Activated CD4-positive, alpha-beta T cell treated with anti-CD3 and anti-CD28 coated beads, Interleukin-2, amount 10 ng/mL, durations not matched to agents 7 days and 5 days (primary cell): Measurements from ENCODE around the gene NIT2. TPM values are rescaled to one million over a fixed set of nuclear protein-coding genes. Genes with fewer than 3 reads are reported as not detected.

Source experiments
- CTCF ChIA-PET: fragments of 350-600 bp; sonication (Branson Sonifier 250); formaldehyde crosslinking; loops from one replicate; lab custom pipeline; 2021; ENCODE audit warnings: antibody characterized with exemption; lab: Charles Lee
- POLR2A ChIA-PET: fragments of 350-600 bp; sonication (Branson Sonifier 250); formaldehyde crosslinking; loops from one replicate; lab custom pipeline; 2021; ENCODE audit warnings: antibody characterized with exemption; lab: Charles Lee
- DNase-seq: peaks from one replicate; pipeline ENCODE4 v3.0.0-alpha.2; 2020
- H3K27ac Mint-ChIP-seq: one replicate; pipeline ENCODE4 v1.8.0; 2021; ENCODE audit warnings: mild to moderate bottlenecking, moderate library complexity, mixed read lengths
- H3K27me3 Mint-ChIP-seq: one replicate; pipeline ENCODE4 v1.8.0; 2021; ENCODE audit warnings: mixed read lengths
- H3K36me3 Mint-ChIP-seq: one replicate; pipeline ENCODE4 v1.8.0; 2021; ENCODE audit warnings: low read depth, mixed read lengths
- H3K4me1 Mint-ChIP-seq: one replicate; pipeline ENCODE4 v1.8.0; 2021; ENCODE audit warnings: mixed read lengths
- H3K4me3 Mint-ChIP-seq: one replicate; pipeline ENCODE4 v1.8.0; 2021; ENCODE audit warnings: mild to moderate bottlenecking, moderate library complexity, mixed read lengths
- H3K9me3 Mint-ChIP-seq: one replicate; pipeline ENCODE4 v1.8.0; 2021; ENCODE audit warnings: mixed read lengths
- total RNA-seq, 2 experiments: library from RNA; stranded (reverse); gene quantifications; one replicate each; pipeline ENCODE4 v1.2.3, GENCODE V29; 2021

NIT2 gene
- total RNA-seq, 2 experiments from 2014 or later, result 41.7 to 45.7 TPM

DNA sequence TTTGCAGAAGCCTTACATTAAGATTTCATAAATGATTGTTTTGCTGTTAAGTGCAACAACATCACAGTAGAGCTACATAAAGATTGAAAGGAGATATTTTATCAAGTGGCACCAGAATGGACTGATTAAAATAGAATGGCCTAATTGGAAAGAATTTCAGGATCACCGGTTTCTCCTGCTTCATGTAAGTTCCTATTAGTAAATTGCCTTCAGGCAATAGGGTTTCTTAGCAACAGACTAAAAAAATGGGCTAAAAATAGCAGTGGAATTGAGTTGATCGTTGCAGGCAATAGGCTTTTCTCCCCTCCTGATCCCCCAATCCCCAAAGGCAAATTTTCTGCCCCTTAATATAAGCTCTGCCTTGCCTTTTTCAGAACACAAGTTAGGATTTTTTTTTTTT, 67.7 kb downstream of the NIT2 start:
- no peak for DNase-seq
- Mint-ChIP-seq H3K36me3 (peaks cover 10% of the 10 kb centered on the region), H3K4me3 (peak overlapping the region; percentile 99), H3K4me1 (peaks cover 40% of the 10 kb centered on the region), H3K9me3 (peaks cover 4% of the 10 kb centered on the region), H3K27ac (peak overlapping the region; percentile 94), H3K27me3 (no peaks in the 10 kb centered on the region)
- ChIA-PET POLR2A (interaction anchor here (0.6 kb wide), 1 partner anchor 988 kb away, joined by 3 read pairs; no protein-coding TSS in a partner anchor), CTCF (interaction anchor here (1.0 to 1.2 kb wide), 3 partner anchors 24 to 87 kb away, joined by 3 to 5 read pairs (median 3); no protein-coding TSS in a partner anchor)

- H3K27ac Mint-ChIP-seq, result peak overlapping the region; percentile 71
- H3K4me3 Mint-ChIP-seq, result peak overlapping the region; percentile 99
- H3K9me3 Mint-ChIP-seq, result peaks cover 10% of the 10 kb centered on the region
These were observed 68.3 kb downstream of the NIT2 start for GRCh38 chr3:100402891-100403290.

GRCh38 chr3:100403362-100404249, 69.0 kb downstream of the NIT2 start:
- H3K4me1 Mint-ChIP-seq, result peaks cover 32% of the 10 kb centered on the region
- no peak overlapping the region for H3K4me3 Mint-ChIP-seq
- POLR2A ChIA-PET, result no interaction called here
- H3K27me3 Mint-ChIP-seq, result no peaks in the 10 kb centered on the region
- H3K36me3 Mint-ChIP-seq, result peaks cover 11% of the 10 kb centered on the region
- no peak overlapping the region for H3K27ac Mint-ChIP-seq
- CTCF ChIA-PET, result interaction anchor here (0.7 to 1.1 kb wide), 2 partner anchors 16 to 582 kb away, joined by 3 read pairs; no protein-coding TSS in a partner anchor
- peaks cover 14% of the 10 kb centered on the region for H3K9me3 Mint-ChIP-seq
- no peak for DNase-seq

More at GRCh38 chr3:100402891-100403290, 68.3 kb downstream of the NIT2 start:
- Mint-ChIP-seq H3K27me3 (no peaks in the 10 kb centered on the region), H3K36me3 (peaks cover 11% of the 10 kb centered on the region), H3K4me1 (peaks cover 36% of the 10 kb centered on the region)
- DNase-seq, result no peak
- ChIA-PET POLR2A (no interaction called here), CTCF (interaction anchor here (1.1 kb wide), 1 partner anchor 16 kb away, joined by 3 read pairs; no protein-coding TSS in a partner anchor)

DNA sequence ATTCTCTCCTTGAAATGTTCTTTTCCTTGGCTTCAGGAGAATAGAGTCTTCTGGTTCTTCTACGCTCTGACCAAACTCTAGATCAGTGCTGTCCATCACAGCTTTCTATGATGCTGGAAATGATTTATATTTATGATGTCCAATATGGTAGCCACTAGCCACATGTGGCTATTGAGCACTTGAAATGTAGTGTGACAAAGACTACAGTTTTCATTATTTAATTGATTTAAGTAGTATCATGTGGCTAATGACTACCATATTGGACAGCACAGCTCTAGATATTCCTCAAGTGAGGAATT, 69.6 kb downstream of the NIT2 start:
- Mint-ChIP-seq H3K4me1 (peaks cover 27% of the 10 kb centered on the region), H3K4me3 (no peak overlapping the region), H3K36me3 (peaks cover 11% of the 10 kb centered on the region), H3K9me3 (peaks cover 17% of the 10 kb centered on the region), H3K27ac (no peak overlapping the region), H3K27me3 (no peaks in the 10 kb centered on the region)
- CTCF ChIA-PET, result no interaction called here
- no peak for DNase-seq
- POLR2A ChIA-PET, result interaction anchor here (0.7 kb wide), 1 partner anchor 14 kb away, joined by 6 read pairs; no protein-coding TSS in a partner anchor

- DNase-seq, result no peak
- ChIA-PET POLR2A (no interaction called here), CTCF (no interaction called here)
- Mint-ChIP-seq H3K36me3 (peaks cover 8% of the 10 kb centered on the region), H3K9me3 (peaks cover 22% of the 10 kb centered on the region), H3K27me3 (no peaks in the 10 kb centered on the region), H3K27ac (no peak overlapping the region), H3K4me3 (no peak overlapping the region), H3K4me1 (peaks cover 13% of the 10 kb centered on the region)
These were observed 72.6 kb downstream of the NIT2 start for GRCh38 chr3:100407164-100407563.

- H3K27me3 Mint-ChIP-seq, result no peaks in the 10 kb centered on the region
- no peak overlapping the region for H3K4me3 Mint-ChIP-seq
- peaks cover 8% of the 10 kb centered on the region for H3K36me3 Mint-ChIP-seq
- no peak for DNase-seq
- H3K27ac Mint-ChIP-seq, result no peak overlapping the region
- CTCF ChIA-PET, result no interaction called here
- H3K9me3 Mint-ChIP-seq, result peaks cover 22% of the 10 kb centered on the region
- H3K4me1 Mint-ChIP-seq, result peaks cover 5% of the 10 kb centered on the region
- POLR2A ChIA-PET, result no interaction called here
These were observed 73.5 kb downstream of the NIT2 start for GRCh38 chr3:100407977-100408532.

Other genes with a start within 250 kb of the NIT2 start
- under 1 TPM; 0.25 to 0.44 TPM for gene FILIP1L, start 220.3 kb upstream of the NIT2 start, total RNA-seq
- gene TBC1D23, start 73.8 kb upstream of the NIT2 start, total RNA-seq, result 10 to 100 TPM; 28.2 to 28.6 TPM
- gene TOMM70, start 66.3 kb downstream of the NIT2 start, total RNA-seq, result 10 to 100 TPM; 37.9 to 43.6 TPM
- gene LNP1, start 66.8 kb downstream of the NIT2 start, total RNA-seq, result 1 to 10 TPM in 1 of 2 experiments, under 1 TPM in 1; 0.72 to 1.2 TPM
- under 1 TPM; 0.15 to 0.17 TPM for gene TMEM45A, start 157.9 kb downstream of the NIT2 start, total RNA-seq